Testis (tissue), 3 donors: ENCODE data around the gene POU6F2. TPM values are rescaled to one million over a fixed set of nuclear protein-coding genes. Genes with fewer than 3 reads are reported as not detected.

Source experiments
- DNase-seq: peaks from one replicate; pipeline ENCODE4 v3.0.0-alpha.2; 2019
- H3K27ac ChIP-seq, 2 donors: fragments of 200-600 bp; sonication (generic); one replicate each; pipeline ENCODE4 v1.5.1; 2019
- H3K27me3 ChIP-seq: fragments of 200-600 bp; sonication (generic); one replicate; pipeline ENCODE4 v1.5.1; 2019
- H3K36me3 ChIP-seq: fragments of 200-600 bp; sonication (generic); one replicate; pipeline ENCODE4 v1.5.1; 2017; ENCODE audit warnings: low read depth; ENCODE audit errors: missing control alignments
- H3K4me1 ChIP-seq: fragments of 200-600 bp; sonication (generic); one replicate; pipeline ENCODE4 v1.5.1; 2019
- H3K4me3 ChIP-seq, 2 donors: fragments of 200-600 bp; sonication (generic); one replicate each; pipeline ENCODE4 v1.5.1; 2017 to 2019
- H3K9me3 ChIP-seq: fragments of 200-600 bp; sonication (generic); one replicate; pipeline ENCODE4 v1.5.1; 2017
- POLR2A ChIP-seq: fragments of 450-650 bp; IDR thresholded peaks from one replicate; pipeline ENCODE4 v1.6.1; 2017; ENCODE audit warnings: antibody characterized with exemption, mild to moderate bottlenecking, moderate library complexity
- WGBS, 2 donors: methylation state at CpG; one replicate each; pipeline ENCODE4 v1.1.5; 2018; 5-methylcytosine and 5-hydroxymethylcytosine counted together
- intact Hi-C: fragments of 100-400 bp; cut with DNase I; formaldehyde crosslinking; loops from one replicate; pipeline ENCODE4 v1.15.1; 2023; ENCODE audit warnings: low total_unique reads
- polyA plus RNA-seq: library from polyadenylated mRNA; stranded (reverse); fragments of 350-450 nt; fragmentation: Illumina TruSeq; extraction: RNeasy Lipid Tissue Mini Kit (QIAGEN cat#74804); gene quantifications from one replicate; pipeline ENCODE4 v1.2.3, GENCODE V29; 2014; ENCODE audit warnings: low read depth, low replicate concordance; ENCODE audit not compliant: insufficient read depth
- total RNA-seq, 2 donors: library from RNA; depleted of rRNA; stranded (reverse); fragments of >200 nt; gene quantifications; one replicate each; pipeline ENCODE4 v1.2.3, GENCODE V29; 2016
- TF ChIP-seq, protein P1 (sequence below), 3 experiments: fragments of 450-650 bp in 2 of 3; fragments of 200-600 bp in 1 of 3; sonication (generic) in 1 of 3; IDR thresholded peaks; one replicate each; pipeline ENCODE4 v1.5.1; 2016 to 2019; ENCODE audit warnings: antibody characterized with exemption in 3 of 3, mild to moderate bottlenecking in 2 of 3, moderate library complexity in 1 of 3

The POU6F2 gene
- total and polyA plus RNA-seq, 3 donors from 2014 or later: 1.3 to 3.4 (median 1.7) TPM

GRCh38 chr7:39336442-39336841 lies 358.7 kb downstream of the POU6F2 start:
- H3K27me3 ChIP-seq: no peaks in the 10 kb centered on the region
- TF ChIP-seq POLR2A: no peak
- TF ChIP-seq, protein P1, sequence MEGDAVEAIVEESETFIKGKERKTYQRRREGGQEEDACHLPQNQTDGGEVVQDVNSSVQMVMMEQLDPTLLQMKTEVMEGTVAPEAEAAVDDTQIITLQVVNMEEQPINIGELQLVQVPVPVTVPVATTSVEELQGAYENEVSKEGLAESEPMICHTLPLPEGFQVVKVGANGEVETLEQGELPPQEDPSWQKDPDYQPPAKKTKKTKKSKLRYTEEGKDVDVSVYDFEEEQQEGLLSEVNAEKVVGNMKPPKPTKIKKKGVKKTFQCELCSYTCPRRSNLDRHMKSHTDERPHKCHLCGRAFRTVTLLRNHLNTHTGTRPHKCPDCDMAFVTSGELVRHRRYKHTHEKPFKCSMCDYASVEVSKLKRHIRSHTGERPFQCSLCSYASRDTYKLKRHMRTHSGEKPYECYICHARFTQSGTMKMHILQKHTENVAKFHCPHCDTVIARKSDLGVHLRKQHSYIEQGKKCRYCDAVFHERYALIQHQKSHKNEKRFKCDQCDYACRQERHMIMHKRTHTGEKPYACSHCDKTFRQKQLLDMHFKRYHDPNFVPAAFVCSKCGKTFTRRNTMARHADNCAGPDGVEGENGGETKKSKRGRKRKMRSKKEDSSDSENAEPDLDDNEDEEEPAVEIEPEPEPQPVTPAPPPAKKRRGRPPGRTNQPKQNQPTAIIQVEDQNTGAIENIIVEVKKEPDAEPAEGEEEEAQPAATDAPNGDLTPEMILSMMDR (IDR thresholded peaks at IDR 0.05): no peak
- intact Hi-C loops: no loop called here
- no peaks in the 10 kb centered on the region for H3K36me3 ChIP-seq
- H3K4me1 ChIP-seq: no peaks in the 10 kb centered on the region
- 42 to 52% methylated on average over 2 of the region's 2 CpGs for WGBS, 2 donors
- no peak overlapping the region for H3K4me3 ChIP-seq
- no peak for DNase-seq
- no peaks in the 10 kb centered on the region for H3K9me3 ChIP-seq
- H3K27ac ChIP-seq: no peak overlapping the region

DNA sequence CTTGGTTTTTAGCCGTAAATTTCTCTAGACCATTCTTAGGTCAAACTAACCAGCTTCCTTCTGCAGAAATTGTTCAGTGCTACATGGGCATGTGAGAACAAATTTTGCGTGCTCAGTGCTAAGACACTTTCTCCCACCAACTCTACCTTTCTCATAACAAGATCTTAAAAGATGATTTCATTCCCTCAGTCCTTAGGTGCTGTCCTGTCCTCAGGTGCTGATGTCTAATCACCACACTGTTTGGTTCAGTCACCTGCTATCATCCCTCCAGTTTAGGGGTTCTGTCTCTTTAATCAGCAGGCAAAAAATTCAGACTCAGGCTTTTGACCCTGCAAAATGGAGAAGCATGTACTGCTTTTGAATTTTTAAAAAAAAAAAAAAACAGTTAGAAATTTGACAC lies 361.0 kb downstream of the POU6F2 start:
- no peak for TF ChIP-seq POLR2A
- TF ChIP-seq, protein P1 (IDR thresholded peaks at IDR 0.05): no peak
- Histone ChIP-seq H3K4me3 (no peak overlapping the region), H3K4me1 (no peaks in the 10 kb centered on the region), H3K36me3 (no peaks in the 10 kb centered on the region), H3K27me3 (no peaks in the 10 kb centered on the region), H3K27ac (no peak overlapping the region), H3K9me3 (no peaks in the 10 kb centered on the region)
- no peak for DNase-seq
- WGBS, 2 donors: 84 to 85% methylated on average over 2 of the region's 2 CpGs
- intact Hi-C loops: no loop called here

GRCh38 chr7:39339591-39339990 lies 361.9 kb downstream of the POU6F2 start:
- TF ChIP-seq, protein P1 (IDR thresholded peaks at IDR 0.05): no peak
- TF ChIP-seq POLR2A: no peak
- WGBS, 2 donors: 93 to 97% methylated on average over 10 of the region's 10 CpGs
- intact Hi-C loops: no loop called here
- H3K36me3 ChIP-seq: no peaks in the 10 kb centered on the region
- H3K4me1 ChIP-seq: no peaks in the 10 kb centered on the region
- DNase-seq: no peak
- no peak overlapping the region for H3K27ac ChIP-seq
- no peaks in the 10 kb centered on the region for H3K27me3 ChIP-seq
- no peaks in the 10 kb centered on the region for H3K9me3 ChIP-seq
- H3K4me3 ChIP-seq: no peak overlapping the region

DNA sequence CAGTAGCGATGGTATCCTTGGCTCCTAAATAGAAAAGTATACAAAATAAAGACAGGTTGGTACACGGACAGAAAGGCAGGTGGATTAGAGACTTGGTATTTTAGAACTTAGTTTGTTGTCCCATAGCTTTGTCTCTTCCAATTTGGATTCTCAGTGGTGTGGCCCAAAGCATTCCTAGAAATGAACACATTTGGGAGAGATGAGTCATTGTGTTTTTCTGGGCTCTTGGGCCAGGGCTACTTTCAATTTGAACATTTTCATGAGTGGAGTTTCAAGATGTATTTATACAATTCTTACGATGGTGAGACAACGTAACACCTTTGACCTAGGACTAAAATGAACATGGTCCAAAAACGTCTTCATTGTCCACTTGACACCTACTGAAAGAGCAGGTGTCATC lies 363.4 kb downstream of the POU6F2 start:
- Histone ChIP-seq H3K36me3 (no peaks in the 10 kb centered on the region), H3K4me3 (no peak overlapping the region), H3K9me3 (no peaks in the 10 kb centered on the region), H3K4me1 (no peaks in the 10 kb centered on the region), H3K27ac (no peak overlapping the region), H3K27me3 (no peaks in the 10 kb centered on the region)
- no peak for DNase-seq
- 83 to 88% methylated on average over 5 of the region's 5 CpGs for WGBS, 2 donors
- intact Hi-C loops: no loop called here
- TF ChIP-seq, protein P1 (IDR thresholded peaks at IDR 0.05): no peak
- no peak for TF ChIP-seq POLR2A

DNA sequence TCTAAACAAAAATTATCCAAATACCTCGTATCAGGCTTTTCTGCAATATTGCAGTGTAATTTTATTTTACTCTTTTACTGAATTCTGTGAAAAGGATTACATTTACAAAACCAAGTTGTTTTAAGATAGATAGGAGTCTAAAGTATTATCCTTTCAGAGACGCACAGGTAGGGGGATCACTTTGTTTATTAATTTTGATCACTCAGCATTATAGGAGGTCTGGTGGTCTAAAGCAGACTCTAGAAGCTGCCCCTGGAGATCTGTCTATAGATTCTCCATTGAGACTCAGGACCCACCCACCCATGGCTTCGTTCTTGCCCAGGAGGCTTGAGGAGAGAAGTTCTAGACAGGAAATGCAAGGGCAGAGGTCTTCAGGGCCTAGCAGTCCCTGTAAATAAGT lies 365.1 kb downstream of the POU6F2 start:
- DNase-seq: no peak
- Histone ChIP-seq H3K4me3 (no peak overlapping the region), H3K9me3 (no peaks in the 10 kb centered on the region), H3K27me3 (no peaks in the 10 kb centered on the region), H3K4me1 (no peaks in the 10 kb centered on the region), H3K27ac (no peak overlapping the region), H3K36me3 (no peaks in the 10 kb centered on the region)
- TF ChIP-seq, protein P1 (IDR thresholded peaks at IDR 0.05): no peak
- TF ChIP-seq POLR2A: no peak
- intact Hi-C loops: no loop called here
- WGBS, 2 donors: 72 to 79% methylated on average over 3 of the region's 3 CpGs
